T-helper 2 cell treated with Interferon-gamma antibody and Interleukin-4, amounts not matched to agents 100 ng/mL and 5 ng/mL, for 36 hours (primary cell): Measurements from ENCODE around the gene ESYT1. TPM values are rescaled to one million over a fixed set of nuclear protein-coding genes. Genes with fewer than 3 reads are reported as not detected.

Experiments
- intact Hi-C: fragments of 100-400 bp; cut with micrococcal nuclease; formaldehyde crosslinking; loops from one replicate; pipeline ENCODE4 v1.15.1; 2023
- total RNA-seq: library from RNA; stranded (reverse); gene quantifications from 2 replicates; pipeline ENCODE4 v1.2.3, GENCODE V29; 2022

The ESYT1 gene
- total RNA-seq, 1 donor from 2014 or later, result 362 TPM

DNA sequence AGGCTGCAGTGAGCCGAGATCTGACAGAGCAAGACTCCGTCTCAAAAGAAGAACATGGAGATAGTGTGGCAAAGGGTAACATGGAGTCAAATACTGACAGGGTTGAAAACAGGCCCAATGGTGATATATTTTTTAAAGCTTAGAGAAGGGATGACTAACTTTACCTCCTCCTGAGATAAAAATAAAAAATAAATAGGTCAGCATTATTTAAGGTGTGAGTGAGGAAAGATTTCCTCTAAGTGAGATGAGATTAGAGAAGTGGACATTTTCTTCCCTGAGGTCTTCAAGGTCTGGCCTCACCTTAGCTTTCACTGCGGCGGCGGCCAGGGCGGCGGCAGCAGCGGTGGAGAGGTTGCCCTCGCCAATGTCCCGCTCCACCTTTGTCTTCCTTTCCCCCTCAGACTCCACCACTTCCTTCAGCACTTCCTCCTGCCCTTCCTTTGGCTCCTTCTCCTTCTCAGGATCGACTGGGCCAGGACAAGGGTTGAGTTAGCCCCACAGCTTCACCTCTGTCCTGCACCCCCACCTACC, 41.2 kb downstream of the ESYT1 start:
- intact Hi-C loops, result no loop called here

DNA sequence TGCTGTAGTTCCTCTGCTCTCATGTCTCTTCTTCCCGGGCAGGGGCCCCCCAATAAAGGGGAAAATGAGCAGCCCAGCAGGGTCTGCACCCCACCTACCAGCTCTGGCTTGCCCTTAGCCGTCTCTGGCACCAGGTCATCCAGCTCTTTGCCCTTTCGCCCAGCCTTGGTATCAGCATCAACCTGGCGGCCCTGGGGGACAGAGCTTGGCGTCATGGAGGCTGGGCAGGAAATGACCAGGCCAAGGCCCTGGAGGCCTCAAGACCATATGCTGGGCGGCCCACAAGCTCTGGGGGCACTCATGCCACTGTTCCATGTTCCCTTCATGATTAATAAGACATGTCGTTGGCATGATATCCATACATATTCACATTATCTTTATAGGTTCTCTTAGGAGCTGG, 44.8 kb downstream of the ESYT1 start:
- intact Hi-C loops, result no loop called here

DNA sequence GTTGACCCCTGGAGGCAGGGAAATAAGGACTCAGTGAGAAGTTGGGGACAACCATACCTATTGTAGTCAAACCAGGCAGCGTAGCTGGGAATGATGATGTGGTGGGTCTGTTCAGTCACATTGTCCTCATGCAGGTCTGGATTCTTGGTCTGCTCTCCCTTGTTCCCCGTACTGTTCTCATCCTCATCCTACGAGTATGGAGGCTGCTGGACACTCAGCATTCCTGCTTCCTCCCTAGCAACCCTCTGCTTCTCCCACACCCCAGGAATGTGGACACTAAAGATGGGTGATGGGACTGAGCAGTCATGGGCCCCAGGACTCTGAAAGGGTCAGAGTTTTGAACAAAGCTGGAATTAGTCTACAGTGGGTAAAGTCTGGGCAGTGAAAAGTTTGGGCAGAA, 50.3 kb downstream of the ESYT1 start:
- intact Hi-C loops, result no loop called here

DNA sequence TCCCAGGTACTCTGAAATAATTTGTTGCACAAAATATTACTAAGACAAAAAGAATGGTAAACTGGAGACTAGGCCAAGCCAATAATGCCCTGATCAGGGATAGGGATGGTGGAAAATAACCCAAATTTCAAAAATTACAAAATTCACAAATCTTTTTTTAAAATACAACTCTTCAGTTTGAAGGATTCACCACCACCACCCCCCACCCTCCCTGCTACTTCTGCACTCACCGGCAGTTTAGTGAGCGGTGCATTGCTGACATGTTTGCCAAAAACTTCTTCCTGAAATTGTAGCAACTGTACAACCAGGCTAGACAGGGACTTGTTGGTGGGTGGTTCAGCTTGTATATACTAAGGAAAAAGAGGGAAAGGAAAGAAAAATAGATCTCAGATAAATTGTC, 58.9 kb downstream of the ESYT1 start:
- intact Hi-C loops, result loop anchor here (1.0 to 10.0 kb wide), 2 partner anchors 36 to 142 kb away; partner anchors contain the start of gene RPS26

DNA sequence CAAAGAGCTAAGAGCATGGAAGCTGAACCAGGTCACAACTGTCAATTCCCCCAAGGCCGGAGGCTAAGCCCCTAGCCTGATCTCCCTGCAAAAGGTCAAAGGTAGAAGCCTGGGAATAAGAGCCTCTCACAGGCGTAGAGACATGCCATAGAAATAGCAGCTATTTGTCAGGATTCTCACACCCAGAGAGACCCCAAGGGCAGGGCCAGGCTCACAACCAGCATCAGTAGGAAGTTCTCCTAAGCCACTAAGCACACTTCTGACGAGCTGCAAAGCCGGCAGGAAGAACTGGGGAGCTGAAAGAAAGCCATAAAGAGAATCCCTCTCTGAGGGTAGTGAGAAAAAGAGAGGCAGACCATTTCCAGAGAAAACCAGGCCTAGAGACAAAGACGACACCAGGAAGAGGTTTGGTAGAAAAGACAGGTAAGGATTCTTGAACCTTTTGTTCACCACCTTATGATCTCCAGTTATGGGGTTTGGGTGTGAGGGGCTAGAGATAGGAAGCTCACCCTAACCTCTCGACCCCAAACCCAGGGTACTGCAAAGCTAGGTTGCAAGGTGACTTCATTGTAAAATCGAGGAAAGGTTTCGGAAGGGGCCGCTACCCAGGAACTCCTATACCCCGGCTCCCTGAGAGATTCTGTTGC, 60.2 kb downstream of the ESYT1 start:
- intact Hi-C loops, result loop anchor here (1.0 to 10.0 kb wide), 2 partner anchors 31 to 143 kb away; partner anchors contain the start of gene RPS26

GRCh38 chr12:56188778-56189098, 60.7 kb downstream of the ESYT1 start:
- intact Hi-C loops, result loop anchor here (1.0 to 10.0 kb wide), 4 partner anchors 31 to 144 kb away; partner anchors contain the start of genes RPS26 and ZC3H10

- intact Hi-C loops, result loop anchor here (1.0 to 10.0 kb wide), 3 partner anchors 63 to 145 kb away; partner anchors contain the start of genes RPS26 and ZC3H10
Observed at GRCh38 chr12:56189099-56189917, 61.2 kb downstream of the ESYT1 start, which contains the start of gene SMARCC2. Gene SMARCC2, minus strand, starts transcription at chr12:56189483. Its CDS starts 22 bp downstream, at chr12:56189461.

DNA sequence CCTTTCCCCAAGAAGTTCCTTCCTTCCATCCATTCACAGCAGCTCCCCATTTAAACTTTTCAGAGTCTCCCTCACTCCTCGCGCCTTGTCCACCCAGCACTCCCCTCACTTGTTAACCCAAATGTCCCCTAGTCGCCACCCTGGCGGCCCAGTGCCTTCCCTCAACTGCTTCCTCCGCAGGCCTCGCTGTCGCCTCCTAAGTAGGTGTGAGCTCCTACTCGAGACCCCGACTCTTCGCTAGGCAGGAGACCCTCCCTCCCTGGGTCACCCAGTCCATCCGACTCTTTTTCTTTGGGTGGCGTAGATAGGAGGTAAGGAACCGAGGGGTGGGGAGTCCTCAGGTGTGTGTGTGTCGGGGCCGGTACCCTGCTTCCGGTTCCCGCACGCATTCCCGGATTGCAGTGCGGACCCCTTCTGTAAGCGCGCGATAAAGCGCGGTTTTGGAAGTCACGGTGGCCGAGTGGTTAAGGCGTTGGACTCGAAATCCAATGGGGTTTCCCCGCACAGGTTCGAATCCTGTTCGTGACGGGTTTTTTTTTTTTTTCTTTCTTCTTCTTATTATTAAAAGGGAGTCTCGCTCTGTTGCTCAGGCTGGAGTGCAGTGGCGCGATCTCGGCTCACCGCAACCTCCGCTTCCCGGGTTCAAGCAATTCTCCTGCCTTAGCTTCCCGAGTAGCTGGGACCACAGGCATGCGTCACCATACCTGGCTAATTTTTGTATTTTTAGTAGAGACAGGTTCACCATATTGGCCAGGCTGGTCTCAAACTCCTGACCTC, 62.0 kb downstream of the ESYT1 start:
- intact Hi-C loops, result loop anchor here (1.0 to 10.0 kb wide), 3 partner anchors 64 to 145 kb away; partner anchors contain the start of genes RPS26 and ZC3H10

GRCh38 chr12:56190695-56191155, 62.7 kb downstream of the ESYT1 start:
- intact Hi-C loops, result no loop called here

GRCh38 chr12:56192582-56192981, 64.5 kb downstream of the ESYT1 start:
- intact Hi-C loops, result loop anchor here (2.0 kb wide), 2 partner anchors 28 to 74 kb away; partner anchors contain the start of genes COQ10A and RNF41

DNA sequence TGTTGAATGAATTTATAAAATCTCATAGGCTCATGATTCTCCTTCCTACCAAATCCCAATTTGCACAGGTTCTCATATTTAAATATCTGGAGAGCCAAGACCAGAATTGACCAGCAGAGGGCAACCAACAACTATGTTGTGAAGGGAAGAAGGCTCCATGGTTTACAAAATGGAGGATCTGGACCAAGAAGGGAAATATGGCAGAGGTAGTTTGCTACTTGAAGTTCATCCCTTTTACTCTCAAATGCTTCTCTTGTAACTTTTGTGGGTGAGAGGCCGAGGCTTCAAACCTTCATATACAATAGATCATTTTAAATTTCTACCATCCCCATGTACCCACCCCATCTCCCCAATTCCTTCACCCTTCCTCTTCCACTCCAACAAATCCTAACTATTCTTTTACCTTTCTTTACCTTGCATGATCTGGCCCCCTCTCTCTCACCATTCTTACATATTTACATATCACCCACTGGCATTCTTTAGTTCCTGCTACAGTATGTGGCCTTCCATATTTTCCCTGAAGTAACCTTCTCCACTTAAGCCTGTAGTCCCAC, 65.0 kb downstream of the ESYT1 start:
- intact Hi-C loops, result loop anchor here (1.0 to 2.0 kb wide), 5 partner anchors 28 to 271 kb away; partner anchors contain the start of genes ANKRD52, COQ10A, NABP2 and RNF41

Other genes starting within 250 kb of the ESYT1 start
- gene PYM1, start 200.4 kb upstream of the ESYT1 start, total RNA-seq, result 56.4 and 59.9 TPM in 2 replicates
- 532 and 550 TPM in 2 replicates for gene DGKA, start 197.1 kb upstream of the ESYT1 start, total RNA-seq
- 0.20 and 0.25 TPM in 2 replicates for gene PMEL, start 162.2 kb upstream of the ESYT1 start, total RNA-seq
- 90.3 and 98.3 TPM in 2 replicates for gene CDK2, start 161.4 kb upstream of the ESYT1 start, total RNA-seq
- 55.0 and 58.9 TPM in 2 replicates for gene RAB5B, start 154.2 kb upstream of the ESYT1 start, total RNA-seq
- 9.6 and 10.3 TPM in 2 replicates for gene SUOX, start 131.0 kb upstream of the ESYT1 start, total RNA-seq
- 21.8 and 23.3 TPM in 2 replicates for gene IKZF4, start 107.2 kb upstream of the ESYT1 start, total RNA-seq
- gene RPS26, start 86.3 kb upstream of the ESYT1 start, total RNA-seq, result 30.9 and 32.4 TPM in 2 replicates
- gene ERBB3, start 48.1 kb upstream of the ESYT1 start, total RNA-seq, result 0.84 and 1.3 TPM in 2 replicates
- 273 and 291 TPM in 2 replicates for gene PA2G4, start 23.7 kb upstream of the ESYT1 start, total RNA-seq
- 3,715 and 3,764 TPM in 2 replicates for gene RPL41, start 11.6 kb upstream of the ESYT1 start, total RNA-seq
- gene ZC3H10, start 10.0 kb upstream of the ESYT1 start, total RNA-seq, result 9.3 and 9.5 TPM in 2 replicates
- 69.9 and 70.7 TPM in 2 replicates for gene MYL6B, start 24.3 kb downstream of the ESYT1 start, total RNA-seq
- gene MYL6, start 30.1 kb downstream of the ESYT1 start, total RNA-seq, result 1,606 and 1,617 TPM in 2 replicates
- 136 and 141 TPM in 2 replicates for gene SMARCC2, start 61.2 kb downstream of the ESYT1 start, total RNA-seq
- 31.7 and 32.7 TPM in 2 replicates for gene RNF41, start 93.7 kb downstream of the ESYT1 start, total RNA-seq
- 67.9 and 68.5 TPM in 2 replicates for gene NABP2, start 96.1 kb downstream of the ESYT1 start, total RNA-seq
- 0.86 and 1.0 TPM in 2 replicates for gene SLC39A5, start 101.8 kb downstream of the ESYT1 start, total RNA-seq
- gene ANKRD52, start 130.1 kb downstream of the ESYT1 start, total RNA-seq, result 55.3 and 56.1 TPM in 2 replicates
- gene COQ10A, start 138.7 kb downstream of the ESYT1 start, total RNA-seq, result 18.6 and 19.3 TPM in 2 replicates
- gene CS, start 172.1 kb downstream of the ESYT1 start, total RNA-seq, result 242 TPM in 2 replicates
- 129 and 139 TPM in 2 replicates for gene CNPY2, start 187.7 kb downstream of the ESYT1 start, total RNA-seq
- gene PAN2, start 205.7 kb downstream of the ESYT1 start, total RNA-seq, result 47.4 and 51.6 TPM in 2 replicates
- gene IL23A, start 210.6 kb downstream of the ESYT1 start, total RNA-seq, result 8.6 and 10.1 TPM in 2 replicates
- 159 and 164 TPM in 2 replicates for gene STAT2, start 231.8 kb downstream of the ESYT1 start, total RNA-seq
- not detected in 2 replicates for gene APOF, start 234.6 kb downstream of the ESYT1 start, total RNA-seq